CD4-positive, alpha-beta T cell (primary cell): ENCODE data around the gene AP2S1. TPM values are rescaled to one million over a fixed set of nuclear protein-coding genes. Genes with fewer than 3 reads are reported as not detected.
"Not testable (repeated sequence)": the region's sequence is repeated elsewhere in the genome, so short reads cannot be mapped to it uniquely, and the experiment has no call there.

ENCODE experiments used
- ATAC-seq: fragments of 200-7000 bp; cut with Tn5 transposase; one replicate; pipeline ENCODE4 v1.10.0; 2022; ENCODE audit warnings: mild to moderate bottlenecking; ENCODE audit not compliant: poor library complexity
- CTCF ChIA-PET: fragments of 350-600 bp; sonication (Branson Sonifier 250); formaldehyde crosslinking; loops from one replicate; lab custom pipeline; 2021; ENCODE audit warnings: antibody characterized with exemption, inconsistent platforms; lab: Charles Lee
- POLR2A ChIA-PET: fragments of 350-600 bp; sonication (Branson Sonifier 250); formaldehyde crosslinking; loops from one replicate; lab custom pipeline; 2021; ENCODE audit warnings: antibody characterized with exemption, inconsistent platforms; lab: Charles Lee
- DNase-seq, 14 experiments: peaks; one replicate each; pipeline ENCODE4 v3.0.0-alpha.2; 2013 to 2020; ENCODE audit warnings: mixed read lengths in 2 of 14
- H3K27ac ChIP-seq, 2 donors: one replicate each; pipeline versions ENCODE4 v1.5.1 to v1.7.0; 2013; ENCODE audit warnings: low read length in 2 of 2, low read depth in 1 of 2, mild to moderate bottlenecking in 1 of 2
- H3K27me3 ChIP-seq, 2 experiments: 1 replicate in 1 of 2; 2 replicates in 1 of 2; pipeline versions ENCODE4 v1.6.1 to v1.7.0; 2013; ENCODE audit warnings: low read length in 2 of 2, control low read depth in 1 of 2, mild to moderate bottlenecking in 1 of 2, moderate library complexity in 1 of 2; ENCODE audit not compliant: insufficient read depth in 2 of 2, control insufficient read depth in 1 of 2
- H3K36me3 ChIP-seq: one replicate; pipeline ENCODE4 v1.6.1; 2013; ENCODE audit warnings: low read length, control low read depth; ENCODE audit not compliant: insufficient read depth
- H3K4me1 ChIP-seq: one replicate; pipeline ENCODE4 v1.6.1; 2013; ENCODE audit warnings: low read length, control low read depth; ENCODE audit not compliant: insufficient read depth
- H3K4me3 ChIP-seq: one replicate; pipeline ENCODE4 v1.5.1; 2013; ENCODE audit warnings: mild to moderate bottlenecking, low read length, moderate library complexity
- H3K9me3 ChIP-seq, 2 experiments: 1 replicate in 1 of 2; 2 replicates in 1 of 2; pipeline versions ENCODE4 v1.6.1 to v1.7.0; 2013; ENCODE audit warnings: low read length in 2 of 2, mild to moderate bottlenecking in 2 of 2, control low read depth in 1 of 2, moderate library complexity in 1 of 2; ENCODE audit not compliant: control insufficient read depth in 1 of 2, insufficient read depth in 1 of 2
- H3K27ac Mint-ChIP-seq: one replicate; pipeline ENCODE4 v1.8.0; 2020; ENCODE audit warnings: mixed read lengths
- H3K27me3 Mint-ChIP-seq: one replicate; pipeline ENCODE4 v1.8.0; 2021; ENCODE audit warnings: mixed read lengths
- H3K36me3 Mint-ChIP-seq: one replicate; pipeline ENCODE4 v1.8.0; 2021; ENCODE audit warnings: low read depth, mixed read lengths
- H3K4me1 Mint-ChIP-seq: one replicate; pipeline ENCODE4 v1.8.0; 2021; ENCODE audit warnings: low read depth, mixed read lengths
- H3K4me3 Mint-ChIP-seq: one replicate; pipeline ENCODE4 v1.8.0; 2020; ENCODE audit warnings: mild to moderate bottlenecking, mixed read lengths
- H3K9me3 Mint-ChIP-seq: one replicate; pipeline ENCODE4 v1.8.0; 2020; ENCODE audit warnings: mixed read lengths
- intact Hi-C, 2 experiments: fragments of 100-400 bp; cut with DNase I in 1 of 2; cut with micrococcal nuclease in 1 of 2; formaldehyde crosslinking; loops; one replicate each; pipeline versions ENCODE4 v1.15.1 to v1.9.0; 2023 to 2025; cut with DNase I, micrococcal nuclease
- total RNA-seq, 174 experiments: library from RNA in 2 of 174; stranded (reverse) in 2 of 174; gene quantifications; one replicate each; pipeline ENCODE4 v1.2.3 and lab custom pipeline; 2021 to 2026
- TF ChIP-seq, protein P1 (sequence below): fragments of 200-600 bp; IDR thresholded peaks from one replicate; pipeline ENCODE4 v1.8.0; 2022; ENCODE audit warnings: antibody characterized with exemption, mild to moderate bottlenecking

The AP2S1 gene
- total RNA-seq, 2 experiments from 2014 or later = 24.5 to 26.9 TPM

GRCh38 chr19:46825731-46826055 lies 25.0 kb downstream of the AP2S1 start:
- POLR2A ChIA-PET = no interaction called here
- no peak overlapping the region for H3K27ac ChIP-seq
- peaks cover 14% of the 10 kb centered on the region for H3K4me1 Mint-ChIP-seq
- H3K4me3 Mint-ChIP-seq = no peak overlapping the region
- DNase-seq = no peak
- intact Hi-C loops = no loop called here
- no peaks in the 10 kb centered on the region for H3K36me3 Mint-ChIP-seq
- H3K9me3 Mint-ChIP-seq = no peaks in the 10 kb centered on the region
- CTCF ChIA-PET = interaction anchor here (1.8 kb wide), 1 partner anchor 15 kb away, joined by 5 read pairs; no protein-coding TSS in a partner anchor
- H3K4me1 ChIP-seq = peaks cover 17% of the 10 kb centered on the region
- no peaks in the 10 kb centered on the region for H3K9me3 ChIP-seq
- no peak overlapping the region for H3K27ac Mint-ChIP-seq
- no peaks in the 10 kb centered on the region for H3K27me3 Mint-ChIP-seq
- H3K36me3 ChIP-seq = no peaks in the 10 kb centered on the region
- no peak overlapping the region for H3K4me3 ChIP-seq
- no peak for ATAC-seq
- H3K27me3 ChIP-seq = no peaks in the 10 kb centered on the region
- TF ChIP-seq, protein P1, sequence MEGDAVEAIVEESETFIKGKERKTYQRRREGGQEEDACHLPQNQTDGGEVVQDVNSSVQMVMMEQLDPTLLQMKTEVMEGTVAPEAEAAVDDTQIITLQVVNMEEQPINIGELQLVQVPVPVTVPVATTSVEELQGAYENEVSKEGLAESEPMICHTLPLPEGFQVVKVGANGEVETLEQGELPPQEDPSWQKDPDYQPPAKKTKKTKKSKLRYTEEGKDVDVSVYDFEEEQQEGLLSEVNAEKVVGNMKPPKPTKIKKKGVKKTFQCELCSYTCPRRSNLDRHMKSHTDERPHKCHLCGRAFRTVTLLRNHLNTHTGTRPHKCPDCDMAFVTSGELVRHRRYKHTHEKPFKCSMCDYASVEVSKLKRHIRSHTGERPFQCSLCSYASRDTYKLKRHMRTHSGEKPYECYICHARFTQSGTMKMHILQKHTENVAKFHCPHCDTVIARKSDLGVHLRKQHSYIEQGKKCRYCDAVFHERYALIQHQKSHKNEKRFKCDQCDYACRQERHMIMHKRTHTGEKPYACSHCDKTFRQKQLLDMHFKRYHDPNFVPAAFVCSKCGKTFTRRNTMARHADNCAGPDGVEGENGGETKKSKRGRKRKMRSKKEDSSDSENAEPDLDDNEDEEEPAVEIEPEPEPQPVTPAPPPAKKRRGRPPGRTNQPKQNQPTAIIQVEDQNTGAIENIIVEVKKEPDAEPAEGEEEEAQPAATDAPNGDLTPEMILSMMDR = no peak

- H3K9me3 ChIP-seq = no peaks in the 10 kb centered on the region
- ATAC-seq = no peak
- H3K36me3 Mint-ChIP-seq = no peaks in the 10 kb centered on the region
- H3K4me1 ChIP-seq = peaks cover 23% of the 10 kb centered on the region
- ChIA-PET CTCF (interaction anchor here (1.8 kb wide), 1 partner anchor 15 kb away, joined by 5 read pairs; no protein-coding TSS in a partner anchor), POLR2A (interaction anchor here (2.3 kb wide), 1 partner anchor 37 kb away, joined by 5 read pairs; the partner anchor contains the start of gene SLC1A5)
- no peak overlapping the region for H3K4me3 Mint-ChIP-seq
- DNase-seq = peak in 3 of 14 experiments; percentile 52 to 64 (median 58)
- H3K9me3 Mint-ChIP-seq = no peaks in the 10 kb centered on the region
- intact Hi-C loops = loop anchor here in 1 of 2 experiments (5.0 kb wide), 1 partner anchor 38 kb away; the partner anchor contains the start of gene SLC1A5
- no peaks in the 10 kb centered on the region for H3K27me3 Mint-ChIP-seq
- no peaks in the 10 kb centered on the region for H3K27me3 ChIP-seq
- H3K36me3 ChIP-seq = no peaks in the 10 kb centered on the region
- peaks cover 20% of the 10 kb centered on the region for H3K4me1 Mint-ChIP-seq
- TF ChIP-seq, protein P1 = no peak
- H3K27ac ChIP-seq = no peak overlapping the region
- no peak overlapping the region for H3K27ac Mint-ChIP-seq
- H3K4me3 ChIP-seq = no peak overlapping the region
Observed at GRCh38 chr19:46824890-46825730, 25.5 kb downstream of the AP2S1 start.

GRCh38 chr19:46823049-46823448 lies 27.6 kb downstream of the AP2S1 start:
- H3K27ac ChIP-seq = no peak overlapping the region
- Mint-ChIP-seq H3K27me3 (no peaks in the 10 kb centered on the region), H3K4me3 (no peak overlapping the region), H3K4me1 (peaks cover 26% of the 10 kb centered on the region), H3K27ac (no peak overlapping the region), H3K36me3 (no peaks in the 10 kb centered on the region), H3K9me3 (no peaks in the 10 kb centered on the region)
- TF ChIP-seq, protein P1 = no peak
- H3K36me3 ChIP-seq = no peaks in the 10 kb centered on the region
- ChIA-PET POLR2A (interaction anchor here (2.3 kb wide), 1 partner anchor 35 kb away, joined by 5 read pairs; the partner anchor contains the start of gene SLC1A5), CTCF (interaction anchor here (4.0 kb wide), 1 partner anchor 17 kb away, joined by 12 read pairs; no protein-coding TSS in a partner anchor)
- H3K4me1 ChIP-seq = peaks cover 35% of the 10 kb centered on the region
- no peak overlapping the region for H3K4me3 ChIP-seq
- ATAC-seq (no peak), DNase-seq (no peak)
- no peaks in the 10 kb centered on the region for H3K27me3 ChIP-seq
- intact Hi-C loops = loop anchor here in 1 of 2 experiments (5.0 kb wide), 1 partner anchor 36 kb away; the partner anchor contains the start of gene SLC1A5
- no peaks in the 10 kb centered on the region for H3K9me3 ChIP-seq

- intact Hi-C loops = loop anchor here in 1 of 2 experiments (5.0 kb wide), 1 partner anchor 35 kb away; the partner anchor contains the start of gene SLC1A5
- CTCF ChIA-PET = interaction anchor here (4.0 kb wide), 1 partner anchor 18 kb away, joined by 12 read pairs; no protein-coding TSS in a partner anchor
- H3K9me3 ChIP-seq, H3K27me3 Mint-ChIP-seq, H3K36me3 Mint-ChIP-seq, H3K4me3 ChIP-seq, H3K4me3 Mint-ChIP-seq, H3K27me3 ChIP-seq, H3K9me3 Mint-ChIP-seq, DNase-seq, H3K36me3 ChIP-seq, ATAC-seq: not testable (repeated sequence)
- Histone ChIP-seq H3K27ac (peak overlapping the region; percentile 51 to 74), H3K4me1 (peaks cover 35% of the 10 kb centered on the region)
- Mint-ChIP-seq H3K27ac (peak overlapping the region; percentile 83), H3K4me1 (peaks cover 26% of the 10 kb centered on the region)
- POLR2A ChIA-PET = interaction anchor here (1.2 to 2.3 kb wide), 4 partner anchors 8 to 34 kb away, joined by 4 to 5 read pairs (median 5); partner anchors contain the start of genes AP2S1 and SLC1A5
Observed at GRCh38 chr19:46822410-46822787, 28.2 kb downstream of the AP2S1 start.
